HG03520 (cell line): ENCODE results near the gene ZNF236.
"Not testable (repeated sequence)": the region's sequence is repeated elsewhere in the genome, so short reads cannot be mapped to it uniquely, and the experiment has no call there.

Source experiments
- ATAC-seq: cut with Tn5 transposase; IDR thresholded peaks from one replicate; pipeline ENCODE4 v1.9.1; 2021; ENCODE audit warnings: mild to moderate bottlenecking, moderate library complexity; ENCODE audit not compliant: unreplicated experiment

Gene ZNF236

DNA sequence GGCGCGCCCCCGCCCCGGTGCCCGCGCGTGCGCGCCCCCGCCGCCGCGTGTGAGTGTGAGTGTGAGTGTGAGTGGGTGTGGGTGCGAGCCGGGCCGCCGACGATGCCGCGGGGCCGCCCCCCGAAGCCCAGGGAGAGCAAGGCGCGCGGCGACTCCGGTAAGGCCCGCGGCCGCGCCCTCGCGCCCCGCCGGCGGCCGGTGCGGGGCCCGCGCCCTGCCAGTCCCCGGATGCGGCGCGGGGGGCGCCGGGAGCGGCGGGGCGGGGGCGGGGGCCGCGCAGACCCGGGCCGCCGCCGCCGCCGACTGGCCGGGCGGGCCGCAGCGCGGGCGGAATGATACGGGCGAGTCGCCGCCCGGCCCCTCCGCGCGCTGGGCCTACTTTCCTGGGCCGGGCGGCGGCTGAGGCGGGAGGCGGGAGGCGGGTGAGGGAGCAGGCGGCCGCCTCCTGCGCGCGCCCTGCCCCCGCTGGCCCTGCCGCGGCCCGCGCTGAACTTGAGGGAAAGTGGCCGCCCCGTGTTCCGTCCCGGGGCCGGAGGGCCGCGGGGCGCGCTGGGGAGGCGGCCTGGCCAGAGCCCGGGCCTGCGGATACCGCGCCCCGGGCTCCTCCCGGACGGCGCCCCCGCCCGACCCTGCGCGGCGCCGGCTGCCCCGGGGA, at the start of gene ZNF236:
Gene ZNF236, plus strand, starts transcription at position 52 of the 655 bp plus-strand sequence. Its CDS starts 51 bp downstream, at position 103.
- ATAC-seq, result peak; percentile 35

DNA sequence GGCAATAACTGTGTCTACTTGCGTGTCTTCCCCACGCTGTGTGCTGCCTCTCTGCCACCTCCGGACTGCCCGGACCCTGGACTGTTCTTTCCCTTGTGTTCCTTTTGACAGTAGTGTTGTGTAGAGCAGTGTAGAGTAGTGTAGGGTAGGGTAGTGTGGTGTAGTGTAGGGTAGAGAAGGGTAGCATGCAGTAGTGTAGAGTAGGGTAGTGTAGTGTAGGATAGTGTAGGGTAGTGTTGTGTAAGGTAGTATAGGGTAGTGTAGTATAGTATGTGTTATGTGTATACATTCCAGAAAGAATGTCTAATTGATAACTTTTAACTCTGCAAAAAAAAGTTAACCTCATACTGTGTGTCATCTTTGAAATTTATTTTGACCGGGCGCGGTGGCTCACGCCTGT, 49.7 kb upstream of the ZNF236 start:
- no peak for ATAC-seq

DNA sequence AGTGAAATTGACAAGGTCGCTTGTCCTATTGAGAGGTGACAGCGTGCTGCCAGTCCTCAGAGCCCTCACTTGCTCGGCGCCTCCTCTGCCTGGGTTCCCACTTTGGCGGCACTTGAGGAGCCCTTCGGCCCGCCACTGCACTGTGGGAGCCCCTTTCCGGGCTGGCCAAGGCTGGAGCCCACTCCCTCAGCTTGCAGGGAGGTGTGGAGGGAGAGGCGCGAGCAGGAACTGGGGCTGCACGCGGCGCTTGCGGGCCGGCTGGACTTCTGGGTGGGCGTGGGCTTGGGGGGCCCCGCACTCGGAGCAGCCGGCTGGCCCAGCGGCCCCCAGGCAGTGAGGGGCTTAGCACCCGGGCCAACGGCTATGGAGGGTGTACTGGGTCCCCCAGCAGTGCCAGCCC, 45.3 kb upstream of the ZNF236 start:
- not testable (repeated sequence) for ATAC-seq

DNA sequence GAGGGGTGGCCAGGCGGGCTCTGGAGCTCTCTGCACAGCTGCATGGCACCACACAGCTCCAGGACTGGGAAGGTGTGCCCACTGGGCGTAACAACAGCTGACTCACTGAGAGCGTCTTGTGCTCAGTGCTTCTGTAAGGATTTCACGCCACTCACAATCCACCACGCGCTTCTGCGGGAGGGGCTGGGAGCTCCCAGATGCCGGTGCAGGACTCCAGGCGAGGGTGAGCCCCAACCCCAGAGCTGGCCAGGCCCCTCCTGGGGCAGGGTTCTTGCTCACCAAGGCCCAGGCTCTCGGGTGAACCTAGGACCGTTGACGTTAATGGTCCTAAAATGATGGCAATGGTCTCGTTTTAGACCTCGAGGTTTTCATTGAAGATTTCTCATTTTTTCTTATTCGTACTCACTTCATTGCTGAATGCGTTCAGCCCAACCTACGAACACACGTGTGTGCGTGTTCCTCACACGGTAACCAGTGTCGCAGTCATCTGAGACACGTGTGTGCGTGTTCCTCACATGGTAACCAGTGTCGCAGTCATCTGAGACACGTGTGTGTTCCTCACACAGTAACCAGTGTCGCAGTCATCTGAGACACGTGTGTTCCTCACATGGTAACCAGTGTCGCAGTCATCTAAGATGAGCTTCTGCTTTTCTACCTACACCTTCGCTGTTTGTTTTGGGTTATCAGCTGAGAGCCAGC, 38.4 kb upstream of the ZNF236 start:
- ATAC-seq, result no peak

DNA sequence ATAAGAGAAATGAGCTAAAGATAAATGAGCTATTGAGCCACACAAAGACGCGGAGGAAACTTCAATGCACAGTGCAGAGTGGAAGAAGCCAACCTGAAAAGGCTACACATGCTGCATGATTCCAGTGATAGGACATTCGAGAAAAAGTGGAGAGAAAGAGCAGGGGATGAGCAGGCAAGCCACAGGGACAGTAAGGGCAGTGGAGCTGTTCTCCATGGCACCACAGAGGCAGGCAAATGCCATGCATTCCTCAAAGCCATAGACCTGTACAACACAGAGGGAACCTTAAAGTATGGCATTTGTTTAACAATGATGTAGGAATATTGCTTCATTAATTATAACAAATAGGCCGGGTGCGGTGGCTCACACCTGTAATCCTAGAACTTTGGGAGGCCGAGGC, 36.5 kb upstream of the ZNF236 start:
- no peak for ATAC-seq

DNA sequence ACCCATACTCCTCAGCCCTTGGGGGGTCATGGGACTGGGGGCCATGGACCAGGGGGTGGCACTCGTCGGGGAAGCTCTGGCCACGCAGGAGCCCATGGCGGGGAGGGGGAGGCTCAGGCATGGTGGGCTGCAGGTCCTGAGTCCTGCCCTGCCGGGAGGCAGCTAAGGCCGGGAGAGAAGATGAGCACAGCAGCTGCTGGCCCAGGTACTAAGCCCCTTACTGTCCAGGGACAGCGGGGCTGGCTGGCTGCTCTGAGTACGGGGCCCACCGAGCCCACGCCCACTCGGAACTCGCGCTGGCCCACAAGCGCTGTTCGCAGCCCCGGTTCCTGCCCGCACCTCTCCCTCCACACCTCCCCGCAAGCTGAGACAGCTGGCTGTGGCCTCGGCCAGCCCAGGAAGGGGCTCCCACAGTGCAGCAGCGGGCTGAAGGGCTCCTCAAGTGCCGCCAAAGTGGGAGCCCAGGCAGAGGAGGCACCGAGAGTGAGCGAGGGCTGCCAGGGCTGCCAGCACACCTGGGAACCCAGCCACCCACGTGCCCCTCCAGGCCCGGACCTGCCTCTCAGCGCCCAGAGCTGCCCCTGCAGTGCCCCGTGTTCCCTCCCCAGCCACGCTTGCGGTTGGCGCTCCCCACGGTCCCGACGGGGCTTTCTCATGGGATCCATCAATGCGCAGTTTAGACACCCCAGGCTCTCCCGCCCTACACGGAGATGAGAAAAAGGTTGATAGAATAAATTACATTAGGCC, 33.6 kb upstream of the ZNF236 start:
- no peak for ATAC-seq

DNA sequence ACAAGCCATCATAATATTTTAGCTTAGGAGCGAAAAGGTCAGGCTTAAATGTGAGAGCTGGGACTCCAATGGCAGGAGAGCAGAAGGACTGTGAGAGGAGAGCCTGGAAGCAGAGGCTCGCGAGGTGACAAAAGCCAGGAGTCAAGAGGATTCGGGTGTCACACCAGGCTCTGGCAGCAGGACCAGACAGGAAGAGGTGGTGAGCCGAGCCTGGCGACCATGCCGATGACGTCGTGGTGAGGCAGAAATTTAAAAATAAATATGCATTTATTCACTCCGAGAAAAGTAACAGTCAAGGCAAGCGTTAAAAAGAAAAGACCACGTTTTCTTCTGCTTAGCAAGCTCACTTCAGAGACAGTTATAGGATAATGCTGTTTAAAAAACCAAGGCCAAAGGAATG, 31.3 kb upstream of the ZNF236 start:
- ATAC-seq, result no peak

DNA sequence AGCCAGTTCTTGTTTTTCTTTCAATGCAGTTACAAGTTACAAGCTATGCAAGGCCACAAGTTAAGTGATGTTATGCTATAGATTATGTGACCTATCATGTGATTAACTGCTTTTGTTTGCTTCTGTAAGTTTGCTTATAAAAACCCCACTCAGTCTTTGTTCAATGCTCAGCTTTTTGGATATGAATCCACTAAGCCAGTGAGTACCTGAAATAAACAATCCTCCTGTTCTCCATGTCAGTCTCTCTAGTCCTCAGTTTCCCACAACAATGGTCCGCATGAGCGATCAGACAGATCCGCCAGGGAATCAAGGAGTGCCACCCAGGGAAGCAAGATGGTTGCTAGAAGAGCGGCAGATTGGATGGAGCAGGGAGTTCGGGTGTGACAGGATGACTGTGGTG, 30.7 kb upstream of the ZNF236 start:
- no peak for ATAC-seq

DNA sequence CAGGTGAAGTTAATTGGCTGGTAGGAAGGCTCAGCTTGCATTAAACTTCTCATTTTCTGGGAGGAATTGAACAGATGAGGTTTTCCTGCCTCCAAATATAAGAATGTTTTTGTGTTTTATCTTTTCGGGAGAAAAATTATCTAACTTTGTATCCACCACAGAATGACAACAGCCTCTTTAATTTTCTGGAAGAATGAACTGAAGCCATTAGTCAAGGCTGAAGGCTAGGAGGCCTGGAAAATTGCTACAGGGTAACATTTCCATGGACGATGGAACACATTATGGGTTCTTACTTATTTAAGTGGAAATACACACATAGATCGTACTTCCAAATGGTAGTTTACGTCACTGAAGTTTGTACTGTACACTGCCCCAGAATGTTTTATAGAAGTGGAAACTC, 28.0 kb upstream of the ZNF236 start:
- no peak for ATAC-seq

DNA sequence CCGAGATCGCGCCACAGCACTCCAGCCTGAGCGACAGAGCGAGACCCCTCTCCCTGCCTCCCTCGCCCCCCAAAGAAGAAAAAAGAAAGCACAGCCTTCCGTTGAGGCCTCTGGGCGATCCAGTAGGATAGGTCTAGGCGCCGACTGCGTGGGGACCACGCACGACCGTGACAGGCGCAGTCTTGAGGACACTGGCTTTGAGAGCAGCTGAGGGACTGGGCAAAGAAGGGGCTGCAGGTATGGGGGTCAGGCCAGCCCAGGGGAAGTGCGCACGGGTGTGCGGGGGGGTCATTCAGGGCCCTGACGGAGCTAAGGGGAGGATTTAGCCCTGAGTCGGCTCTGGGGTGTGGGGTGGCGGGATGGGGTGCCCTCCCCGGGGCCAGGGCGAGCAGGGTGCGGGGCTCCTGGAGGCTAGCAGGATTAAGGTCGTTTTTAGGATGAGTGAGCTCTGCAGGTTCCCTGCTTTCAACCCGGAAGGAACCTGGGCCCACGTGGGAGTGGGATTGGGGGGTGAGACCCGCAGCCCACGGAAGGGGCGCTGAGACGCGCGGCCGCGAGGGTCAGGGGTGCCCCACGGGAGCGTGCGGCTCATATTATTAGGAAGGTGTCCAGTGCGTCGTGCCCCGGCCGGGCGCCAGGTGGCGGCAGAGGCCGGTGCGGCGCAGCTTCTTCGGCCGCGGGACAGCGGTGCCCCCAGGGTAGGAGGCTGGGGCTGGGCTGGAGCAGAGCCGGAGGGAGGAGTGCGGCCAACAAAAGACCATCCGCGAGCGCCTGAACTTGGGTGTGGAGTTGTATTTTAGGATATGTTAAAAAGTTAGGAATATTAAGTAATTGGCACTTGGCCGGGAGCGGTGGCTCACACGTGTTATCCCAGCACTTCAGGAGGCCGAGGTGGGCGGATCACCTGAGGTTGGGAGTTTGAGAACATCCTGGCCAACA, 20.5 kb upstream of the ZNF236 start:
- ATAC-seq, result peak; percentile 94

DNA sequence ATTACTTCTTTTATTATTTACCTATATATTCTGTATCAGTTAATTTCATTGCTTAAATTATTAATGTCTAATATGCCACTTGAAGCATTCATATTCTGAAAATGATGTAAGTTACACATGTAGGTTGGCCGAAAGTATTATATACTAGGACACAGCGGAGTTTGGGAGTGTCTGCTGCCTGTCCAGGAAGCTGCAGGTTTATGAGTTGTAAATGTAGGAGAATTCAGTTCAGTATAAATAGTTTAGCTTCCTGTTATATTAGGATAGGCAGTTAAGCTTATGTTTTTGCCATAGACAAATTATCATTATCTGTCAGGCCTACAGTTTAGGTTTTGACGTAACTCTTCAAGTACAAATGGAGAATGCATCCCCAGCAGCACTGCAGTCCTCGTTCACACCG, 18.9 kb upstream of the ZNF236 start:
- ATAC-seq, result no peak

DNA sequence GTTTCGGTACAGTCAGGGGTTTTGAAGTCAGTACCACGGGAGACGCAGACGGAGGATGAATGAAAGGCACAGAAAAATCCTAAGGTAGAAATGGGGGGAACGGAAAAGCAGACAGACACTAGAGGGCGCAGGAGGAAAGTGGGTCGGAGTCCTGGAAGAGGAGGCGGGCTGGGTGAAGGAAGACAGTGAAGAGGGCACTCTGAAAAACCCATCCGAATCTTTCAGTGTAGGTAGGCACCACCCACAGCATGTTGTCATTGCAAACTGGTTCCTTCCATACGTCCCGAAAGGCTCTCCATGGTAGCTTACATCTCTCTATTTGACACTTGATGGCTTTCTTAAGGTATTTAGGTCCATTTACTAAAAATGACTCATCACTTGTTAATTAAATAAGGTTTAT, 18.5 kb upstream of the ZNF236 start:
- peak; percentile 57 for ATAC-seq

DNA sequence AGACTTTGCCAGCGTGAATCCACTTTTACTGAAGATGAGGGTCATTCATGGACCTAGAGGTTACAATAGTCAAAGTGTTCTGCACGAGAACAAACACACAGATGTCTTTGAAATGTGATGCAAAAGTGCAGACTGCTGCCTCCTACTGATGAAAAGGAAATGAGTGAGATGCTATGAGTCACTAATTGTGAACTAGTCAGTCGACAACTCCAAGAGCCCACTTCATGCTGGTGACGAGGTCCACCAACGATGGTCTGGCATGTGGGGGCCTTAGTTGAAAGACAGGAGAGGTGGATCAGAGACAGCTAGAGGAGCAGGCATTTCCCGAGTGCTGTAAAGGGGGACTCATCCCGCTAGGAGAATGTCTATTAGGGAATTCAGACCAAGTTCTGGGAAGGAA, 17.1 kb upstream of the ZNF236 start:
- ATAC-seq, result no peak

DNA sequence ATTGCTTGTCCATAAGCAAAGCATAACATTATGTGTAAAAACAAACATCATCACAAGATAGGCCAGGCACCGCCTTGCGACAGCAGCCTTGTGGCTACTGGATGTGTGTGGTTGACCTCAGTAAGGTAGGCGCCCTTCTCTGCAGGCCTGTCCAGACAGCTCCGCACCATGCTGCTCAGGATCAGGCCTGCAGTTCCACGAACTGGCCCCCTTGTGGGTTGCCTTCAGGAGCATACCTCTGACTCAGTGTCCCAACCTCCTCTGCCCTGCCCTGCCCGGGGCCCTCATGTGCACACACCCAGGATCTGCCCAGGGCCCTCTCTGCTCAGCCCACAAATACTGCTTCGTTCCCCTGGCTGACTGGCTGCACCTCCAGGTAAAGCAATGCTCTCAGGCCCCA, 16.1 kb upstream of the ZNF236 start:
- ATAC-seq, result no peak

DNA sequence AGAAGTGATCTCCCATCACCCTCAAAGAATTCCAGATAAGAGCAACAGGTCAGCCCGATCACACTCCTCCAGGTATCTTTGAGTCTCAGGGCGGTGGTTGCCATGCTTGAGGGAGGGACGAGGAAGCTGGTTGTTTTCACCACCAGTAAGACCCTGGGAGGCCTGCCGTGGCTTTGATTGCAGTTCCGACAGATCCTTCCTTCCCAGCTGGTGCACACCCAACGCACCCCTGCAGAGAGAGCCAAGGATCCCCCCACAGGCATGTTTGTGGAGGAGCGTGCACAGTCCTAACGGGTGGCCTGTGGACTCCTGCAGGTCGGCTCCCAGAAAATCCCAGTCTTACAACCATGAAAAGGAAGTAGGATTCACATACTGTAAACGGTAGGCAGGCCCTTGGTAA, 13.8 kb upstream of the ZNF236 start:
- no peak for ATAC-seq

DNA sequence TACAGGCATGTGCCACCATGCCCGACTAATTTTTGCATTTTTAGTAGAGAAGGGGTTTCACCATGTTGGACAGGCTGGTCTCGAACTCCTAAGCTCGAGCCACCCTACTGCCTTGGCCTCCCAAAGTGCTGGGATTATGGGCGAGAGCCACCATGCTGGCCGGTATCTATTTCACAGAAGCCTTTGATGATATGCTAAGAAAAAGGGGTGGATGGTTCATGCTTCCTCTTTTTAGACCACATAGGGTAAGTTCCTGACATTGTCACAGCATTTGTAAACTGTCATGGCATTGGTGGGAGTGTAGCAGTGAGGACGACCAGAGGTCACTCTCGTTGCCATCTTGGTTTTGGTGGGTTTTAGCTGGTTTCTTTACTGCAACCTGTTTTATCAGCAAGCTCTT, 10.8 kb upstream of the ZNF236 start:
- ATAC-seq, result peak; percentile 62

DNA sequence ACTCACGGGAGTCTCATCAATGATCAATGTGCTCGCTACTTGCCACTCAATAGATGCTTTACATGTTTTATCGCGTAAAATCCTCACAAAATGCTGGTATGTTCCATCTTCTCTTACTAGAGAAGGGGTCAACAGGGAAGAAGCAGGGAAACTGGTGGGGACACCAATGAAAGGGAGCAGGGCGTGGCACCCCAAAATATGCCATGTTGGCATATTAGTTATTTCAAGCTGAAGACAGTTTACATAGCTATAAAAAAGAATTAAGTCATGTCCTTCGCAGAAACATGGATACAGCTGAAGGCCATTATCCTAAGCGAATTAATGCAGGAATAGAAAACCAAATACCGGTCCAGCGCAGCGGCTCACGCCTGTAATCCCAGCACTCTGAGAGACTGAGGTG, 8.1 kb upstream of the ZNF236 start:
- no peak for ATAC-seq

DNA sequence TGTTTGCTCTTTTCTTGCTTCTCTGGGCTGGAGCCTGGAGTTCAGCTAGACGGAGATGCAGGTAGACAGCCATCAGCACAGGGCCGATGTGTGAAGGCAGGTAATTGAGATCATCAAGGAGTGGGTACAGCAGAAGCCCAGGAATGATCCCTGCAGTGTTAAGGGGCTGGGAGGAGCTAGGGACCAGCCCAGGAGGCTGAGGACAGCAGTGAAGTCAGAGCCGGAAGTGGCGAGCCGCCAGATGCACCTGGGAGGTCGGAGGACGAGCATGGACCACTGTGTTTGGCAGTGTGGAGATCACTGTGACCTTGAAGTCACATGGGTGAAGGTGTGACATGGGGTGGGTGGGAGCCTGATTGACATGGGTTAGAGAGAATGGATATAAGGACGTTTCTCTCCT, 6.2 kb upstream of the ZNF236 start:
- ATAC-seq, result no peak

DNA sequence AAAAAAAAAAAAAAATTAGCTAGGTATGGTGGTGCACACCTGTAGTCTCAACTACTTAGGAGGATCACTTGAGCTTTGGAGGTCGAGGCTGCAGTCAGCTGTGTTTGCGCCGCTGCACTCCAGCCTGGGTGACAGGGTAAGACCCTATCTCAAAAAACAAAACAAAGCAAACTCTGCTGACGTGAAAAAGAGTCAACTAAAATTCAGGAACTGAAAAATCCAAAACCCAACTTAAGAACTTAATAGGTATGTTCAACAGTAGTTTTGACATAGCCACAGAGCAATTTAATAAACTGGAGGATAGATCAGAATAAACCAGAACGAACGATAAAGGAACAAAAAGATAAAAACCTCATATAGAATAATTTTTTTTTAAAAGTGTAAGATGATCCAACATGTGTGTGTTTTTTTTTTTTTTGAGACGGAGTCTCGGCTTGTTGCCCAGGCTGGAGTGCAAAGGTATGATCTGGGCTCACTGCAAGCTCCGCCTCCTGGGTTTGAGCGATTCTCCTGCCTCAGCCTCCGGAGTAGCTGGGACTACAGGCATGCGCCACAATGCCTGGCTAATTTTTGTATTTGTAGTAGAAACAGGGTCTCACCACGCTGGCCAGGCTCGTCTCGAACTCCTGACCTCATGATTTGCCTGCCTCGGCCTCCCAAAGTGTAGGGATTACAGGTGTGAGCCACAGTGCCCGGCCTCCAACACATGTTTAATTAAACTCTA, 4.3 kb upstream of the ZNF236 start:
- no peak for ATAC-seq

DNA sequence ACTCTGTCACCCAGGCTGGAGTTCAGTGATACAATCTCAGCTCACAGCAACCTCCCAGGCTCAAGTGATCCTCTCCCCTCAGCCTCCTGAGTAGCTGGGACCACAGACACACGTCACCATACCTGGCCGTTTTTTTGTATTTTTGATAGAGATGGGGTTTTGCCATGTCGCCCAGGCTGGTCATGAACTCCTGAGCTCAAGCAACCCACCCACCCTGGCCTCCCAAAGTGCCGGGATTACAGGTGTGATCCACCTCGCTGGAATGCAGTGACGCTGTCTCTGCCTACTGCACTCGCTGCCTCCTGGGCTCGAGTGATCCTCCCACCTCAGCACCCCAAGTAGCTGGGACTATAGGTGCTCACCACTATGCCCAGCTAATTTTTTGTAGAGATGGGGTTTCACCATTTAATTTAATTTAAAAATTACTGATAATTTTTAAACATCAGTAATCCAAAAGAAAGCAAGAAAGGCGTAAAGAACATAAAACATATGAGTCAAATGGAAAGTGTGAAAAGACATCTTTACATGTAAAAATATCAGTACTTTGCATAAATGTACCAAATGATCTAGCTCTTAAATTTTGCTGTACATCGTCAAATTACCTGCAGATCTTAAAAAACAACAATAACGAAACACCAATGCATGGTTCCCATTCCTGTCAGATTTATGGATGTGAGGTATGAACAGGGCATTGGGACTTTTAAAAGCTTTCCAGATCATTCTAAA, 2.8 kb upstream of the ZNF236 start:
- ATAC-seq, result no peak
